Measurements from ENCODE around the gene UPK1A.

DNA sequence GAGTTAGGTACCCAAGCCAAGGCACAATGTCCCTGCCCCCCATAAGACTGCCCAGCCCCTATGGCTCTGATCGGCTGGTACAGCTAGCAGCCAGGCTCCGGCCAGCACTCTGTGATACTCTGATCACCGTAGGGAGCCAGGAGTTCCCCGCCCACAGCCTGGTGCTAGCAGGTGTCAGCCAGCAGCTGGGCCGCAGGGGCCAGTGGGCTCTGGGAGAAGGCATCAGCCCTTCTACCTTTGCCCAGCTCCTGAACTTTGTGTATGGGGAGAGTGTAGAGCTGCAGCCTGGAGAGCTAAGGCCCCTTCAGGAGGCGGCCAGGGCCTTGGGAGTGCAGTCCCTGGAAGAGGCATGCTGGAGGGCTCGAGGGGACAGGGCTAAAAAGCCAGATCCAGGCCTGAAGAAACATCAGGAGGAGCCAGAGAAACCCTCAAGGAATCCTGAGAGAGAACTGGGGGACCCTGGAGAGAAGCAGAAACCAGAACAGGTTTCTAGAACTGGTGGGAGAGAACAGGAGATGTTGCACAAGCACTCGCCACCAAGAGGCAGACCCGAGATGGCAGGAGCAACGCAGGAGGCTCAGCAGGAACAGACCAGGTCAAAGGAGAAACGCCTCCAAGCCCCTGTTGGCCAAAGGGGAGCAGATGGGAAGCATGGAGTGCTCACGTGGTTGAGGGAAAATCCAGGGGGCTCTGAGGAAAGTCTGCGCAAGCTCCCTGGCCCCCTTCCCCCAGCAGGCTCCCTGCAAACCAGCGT, 48.5 kb downstream of the UPK1A start:
- TF ChIP-seq, protein P1, sequence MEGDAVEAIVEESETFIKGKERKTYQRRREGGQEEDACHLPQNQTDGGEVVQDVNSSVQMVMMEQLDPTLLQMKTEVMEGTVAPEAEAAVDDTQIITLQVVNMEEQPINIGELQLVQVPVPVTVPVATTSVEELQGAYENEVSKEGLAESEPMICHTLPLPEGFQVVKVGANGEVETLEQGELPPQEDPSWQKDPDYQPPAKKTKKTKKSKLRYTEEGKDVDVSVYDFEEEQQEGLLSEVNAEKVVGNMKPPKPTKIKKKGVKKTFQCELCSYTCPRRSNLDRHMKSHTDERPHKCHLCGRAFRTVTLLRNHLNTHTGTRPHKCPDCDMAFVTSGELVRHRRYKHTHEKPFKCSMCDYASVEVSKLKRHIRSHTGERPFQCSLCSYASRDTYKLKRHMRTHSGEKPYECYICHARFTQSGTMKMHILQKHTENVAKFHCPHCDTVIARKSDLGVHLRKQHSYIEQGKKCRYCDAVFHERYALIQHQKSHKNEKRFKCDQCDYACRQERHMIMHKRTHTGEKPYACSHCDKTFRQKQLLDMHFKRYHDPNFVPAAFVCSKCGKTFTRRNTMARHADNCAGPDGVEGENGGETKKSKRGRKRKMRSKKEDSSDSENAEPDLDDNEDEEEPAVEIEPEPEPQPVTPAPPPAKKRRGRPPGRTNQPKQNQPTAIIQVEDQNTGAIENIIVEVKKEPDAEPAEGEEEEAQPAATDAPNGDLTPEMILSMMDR (IDR thresholded peaks at IDR 0.05), result no peak
- TF ChIP-seq POLR2AphosphoS5 (IDR thresholded peaks at IDR 0.05), result no peak
- TF ChIP-seq EP300 (IDR thresholded peaks at IDR 0.05), result no peak
- TF ChIP-seq POLR2A (IDR thresholded peaks at IDR 0.05), result no peak
